A549 (cell line): ENCODE measurements around the gene UNC5CL.

Experiments used
- CBX8 ChIP-seq: fragments of 200-600 bp; sonication (generic); IDR thresholded peaks from 2 replicates; pipeline ENCODE4 v1.6.1; 2016
- CHD2 ChIP-seq: fragments of 150-350 bp; IDR thresholded peaks from 2 replicates; pipeline ENCODE4 v1.6.1; 2014; ENCODE audit warnings: low read length; ENCODE audit not compliant: partially characterized antibody
- GATA3 ChIP-seq: IDR thresholded peaks from 2 replicates; pipeline ENCODE4 v1.6.1; 2012; ENCODE audit warnings: borderline replicate concordance
- NPAS2 ChIP-seq: fragments of 250-450 bp; sonication (Bioruptor Pico); IDR thresholded peaks from 2 replicates; pipeline ENCODE4 v1.8.0; 2022; ENCODE audit warnings: mild to moderate bottlenecking, moderate library complexity, borderline replicate concordance
- POLR2A ChIP-seq: IDR thresholded peaks from 2 replicates; pipeline ENCODE4 v1.6.1; 2012; ENCODE audit warnings: mild to moderate bottlenecking, low read length
- RAD21 ChIP-seq, 2 experiments: fragments of >200 bp in 1 of 2; sonication (Bioruptor Twin) in 1 of 2; formaldehyde crosslinking in 1 of 2; IDR thresholded peaks in 1 of 2; conservative IDR thresholded peaks in 1 of 2; 2 replicates in 1 of 2; 3 replicates in 1 of 2; pipeline ENCODE4 v1.6.1; 2012 to 2018; ENCODE audit warnings: inconsistent platforms in 1 of 2
- RFX5 ChIP-seq: fragments of 450-650 bp; IDR thresholded peaks from 2 replicates; pipeline ENCODE4 v1.7.1; 2014; ENCODE audit warnings: antibody characterized with exemption, mild to moderate bottlenecking, moderate library complexity
- SREBF2 ChIP-seq: fragments of 450-650 bp; IDR thresholded peaks from 2 replicates; pipeline ENCODE4 v1.6.1; 2014; ENCODE audit warnings: mild to moderate bottlenecking, moderate library complexity
- ZFP36 ChIP-seq: fragments of 450-650 bp; IDR thresholded peaks from 2 replicates; pipeline ENCODE4 v1.6.1; 2014; ENCODE audit warnings: borderline replicate concordance; ENCODE audit not compliant: partially characterized antibody
- ZSCAN20 ChIP-seq: fragments of 250-450 bp; sonication (Bioruptor Pico); IDR thresholded peaks from 2 replicates; pipeline ENCODE4 v1.8.0; 2022; ENCODE audit warnings: mild to moderate bottlenecking, moderate library complexity
- TF ChIP-seq, protein P1 (sequence below): fragments of >200 bp; sonication (Bioruptor Twin); formaldehyde crosslinking; IDR thresholded peaks from 3 replicates; pipeline ENCODE4 v1.5.1; 2016
- TF ChIP-seq, protein P2 (sequence below): fragments of 200-600 bp; sonication (generic); IDR thresholded peaks from 2 replicates; pipeline ENCODE4 v1.6.1; 2016; ENCODE audit warnings: antibody characterized with exemption, mild to moderate bottlenecking, moderate library complexity

- TF ChIP-seq, protein P1, sequence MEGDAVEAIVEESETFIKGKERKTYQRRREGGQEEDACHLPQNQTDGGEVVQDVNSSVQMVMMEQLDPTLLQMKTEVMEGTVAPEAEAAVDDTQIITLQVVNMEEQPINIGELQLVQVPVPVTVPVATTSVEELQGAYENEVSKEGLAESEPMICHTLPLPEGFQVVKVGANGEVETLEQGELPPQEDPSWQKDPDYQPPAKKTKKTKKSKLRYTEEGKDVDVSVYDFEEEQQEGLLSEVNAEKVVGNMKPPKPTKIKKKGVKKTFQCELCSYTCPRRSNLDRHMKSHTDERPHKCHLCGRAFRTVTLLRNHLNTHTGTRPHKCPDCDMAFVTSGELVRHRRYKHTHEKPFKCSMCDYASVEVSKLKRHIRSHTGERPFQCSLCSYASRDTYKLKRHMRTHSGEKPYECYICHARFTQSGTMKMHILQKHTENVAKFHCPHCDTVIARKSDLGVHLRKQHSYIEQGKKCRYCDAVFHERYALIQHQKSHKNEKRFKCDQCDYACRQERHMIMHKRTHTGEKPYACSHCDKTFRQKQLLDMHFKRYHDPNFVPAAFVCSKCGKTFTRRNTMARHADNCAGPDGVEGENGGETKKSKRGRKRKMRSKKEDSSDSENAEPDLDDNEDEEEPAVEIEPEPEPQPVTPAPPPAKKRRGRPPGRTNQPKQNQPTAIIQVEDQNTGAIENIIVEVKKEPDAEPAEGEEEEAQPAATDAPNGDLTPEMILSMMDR: no peak
- TF ChIP-seq ZSCAN20 (CRISPR knock-in tag): no peak
- TF ChIP-seq SREBF2: no peak
- no peak for TF ChIP-seq ZFP36
- TF ChIP-seq RAD21 (conservative IDR thresholded peaks at IDR 0.05 in 1 of 2, IDR thresholded peaks at IDR 0.05 in 1 of 2): no peak
- no peak for TF ChIP-seq GATA3
- TF ChIP-seq POLR2A: no peak
- no peak for TF ChIP-seq CBX8
- no peak for TF ChIP-seq CHD2
- TF ChIP-seq NPAS2: no peak
- no peak for TF ChIP-seq RFX5
- TF ChIP-seq, protein P2, sequence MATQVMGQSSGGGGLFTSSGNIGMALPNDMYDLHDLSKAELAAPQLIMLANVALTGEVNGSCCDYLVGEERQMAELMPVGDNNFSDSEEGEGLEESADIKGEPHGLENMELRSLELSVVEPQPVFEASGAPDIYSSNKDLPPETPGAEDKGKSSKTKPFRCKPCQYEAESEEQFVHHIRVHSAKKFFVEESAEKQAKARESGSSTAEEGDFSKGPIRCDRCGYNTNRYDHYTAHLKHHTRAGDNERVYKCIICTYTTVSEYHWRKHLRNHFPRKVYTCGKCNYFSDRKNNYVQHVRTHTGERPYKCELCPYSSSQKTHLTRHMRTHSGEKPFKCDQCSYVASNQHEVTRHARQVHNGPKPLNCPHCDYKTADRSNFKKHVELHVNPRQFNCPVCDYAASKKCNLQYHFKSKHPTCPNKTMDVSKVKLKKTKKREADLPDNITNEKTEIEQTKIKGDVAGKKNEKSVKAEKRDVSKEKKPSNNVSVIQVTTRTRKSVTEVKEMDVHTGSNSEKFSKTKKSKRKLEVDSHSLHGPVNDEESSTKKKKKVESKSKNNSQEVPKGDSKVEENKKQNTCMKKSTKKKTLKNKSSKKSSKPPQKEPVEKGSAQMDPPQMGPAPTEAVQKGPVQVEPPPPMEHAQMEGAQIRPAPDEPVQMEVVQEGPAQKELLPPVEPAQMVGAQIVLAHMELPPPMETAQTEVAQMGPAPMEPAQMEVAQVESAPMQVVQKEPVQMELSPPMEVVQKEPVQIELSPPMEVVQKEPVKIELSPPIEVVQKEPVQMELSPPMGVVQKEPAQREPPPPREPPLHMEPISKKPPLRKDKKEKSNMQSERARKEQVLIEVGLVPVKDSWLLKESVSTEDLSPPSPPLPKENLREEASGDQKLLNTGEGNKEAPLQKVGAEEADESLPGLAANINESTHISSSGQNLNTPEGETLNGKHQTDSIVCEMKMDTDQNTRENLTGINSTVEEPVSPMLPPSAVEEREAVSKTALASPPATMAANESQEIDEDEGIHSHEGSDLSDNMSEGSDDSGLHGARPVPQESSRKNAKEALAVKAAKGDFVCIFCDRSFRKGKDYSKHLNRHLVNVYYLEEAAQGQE: no peak
These were observed 24.2 kb downstream of the UNC5CL start for GRCh38 chr6:41014780-41015179.
